GM23338 (cell line): ENCODE measurements around the gene LAMC2. TPM values are rescaled to one million over a fixed set of nuclear protein-coding genes. Genes with fewer than 3 reads are reported as not detected.
A peak's percentile ranks its signal among the peaks of the same experiment; 100 is the strongest.

Experiments used
- ATAC-seq: fragments of 200-7000 bp; cut with Tn5 transposase; 3 replicates; pipeline ENCODE4 v1.9.1; 2020
- DNase-seq: peaks from one replicate; pipeline ENCODE4 v3.0.0-alpha.2; 2015; ENCODE audit warnings: low spot score
- H2AFZ ChIP-seq: fragments of 200-600 bp; sonication (generic); 2 replicates; pipeline ENCODE4 v1.8.0; 2016; ENCODE audit warnings: antibody characterized with exemption, mild to moderate bottlenecking, moderate library complexity
- H3F3A ChIP-seq: fragments of 200-600 bp; sonication (generic); replicated peaks from 2 replicates; pipeline ENCODE4 v1.8.0; 2017; ENCODE audit warnings: antibody characterized with exemption, mixed run types, low read depth
- H3K27ac ChIP-seq: fragments of 200-600 bp; sonication (generic); 2 replicates; pipeline ENCODE4 v1.6.1; 2016; ENCODE audit warnings: low read depth
- H3K27me3 ChIP-seq: fragments of 200-600 bp; sonication (generic); 2 replicates; pipeline ENCODE4 v1.8.0; 2016; ENCODE audit warnings: mild to moderate bottlenecking, mixed run types, moderate library complexity; ENCODE audit not compliant: insufficient read depth
- H3K36me3 ChIP-seq: fragments of 200-600 bp; sonication (generic); 2 replicates; pipeline ENCODE4 v1.8.0; 2016; ENCODE audit warnings: mild to moderate bottlenecking; ENCODE audit not compliant: insufficient read depth
- H3K4me1 ChIP-seq: fragments of 200-600 bp; sonication (generic); 2 replicates; pipeline ENCODE4 v1.8.0; 2016; ENCODE audit warnings: mild to moderate bottlenecking, moderate library complexity; ENCODE audit not compliant: insufficient read depth
- H3K4me2 ChIP-seq: fragments of 200-600 bp; sonication (generic); 2 replicates; pipeline ENCODE4 v1.7.1; 2017; ENCODE audit warnings: mixed run types
- H3K4me3 ChIP-seq: fragments of 200-600 bp; sonication (generic); 2 replicates; pipeline ENCODE4 v1.6.1; 2016; ENCODE audit warnings: mixed run types
- H3K79me2 ChIP-seq: fragments of 200-600 bp; sonication (generic); replicated peaks from 2 replicates; pipeline ENCODE4 v1.8.0; 2017; ENCODE audit warnings: mild to moderate bottlenecking; ENCODE audit not compliant: insufficient read depth
- H3K9me2 ChIP-seq: fragments of 200-600 bp; sonication (generic); 2 replicates; pipeline ENCODE4 v1.8.0; 2017; ENCODE audit not compliant: insufficient read depth
- H4K20me1 ChIP-seq: fragments of 200-600 bp; sonication (generic); replicated peaks from 2 replicates; pipeline ENCODE4 v1.8.0; 2017; ENCODE audit warnings: mild to moderate bottlenecking; ENCODE audit not compliant: insufficient read depth
- H3K27ac Mint-ChIP-seq: 2 replicates; pipeline ENCODE4 v1.8.0; 2020; ENCODE audit warnings: inconsistent platforms, mild to moderate bottlenecking, moderate library complexity, mixed read lengths
- H3K27me3 Mint-ChIP-seq: 3 replicates; pipeline ENCODE4 v1.8.0; 2022; ENCODE audit warnings: low read depth, mild to moderate bottlenecking, moderate library complexity, mixed read lengths, inconsistent platforms; ENCODE audit not compliant: insufficient read depth, poor library complexity
- H3K36me3 Mint-ChIP-seq: 3 replicates; pipeline ENCODE4 v1.8.0; 2021; ENCODE audit warnings: low read depth, mild to moderate bottlenecking, inconsistent platforms, moderate library complexity, mixed read lengths
- H3K4me1 Mint-ChIP-seq: 3 replicates; pipeline ENCODE4 v1.8.0; 2020; ENCODE audit warnings: mild to moderate bottlenecking, inconsistent platforms, mixed read lengths
- H3K4me3 Mint-ChIP-seq: 3 replicates; pipeline ENCODE4 v1.8.0; 2021; ENCODE audit warnings: moderate library complexity, mild to moderate bottlenecking, inconsistent platforms, mixed read lengths
- H3K9me3 Mint-ChIP-seq: 3 replicates; pipeline ENCODE4 v1.8.0; 2020; ENCODE audit warnings: moderate library complexity, mild to moderate bottlenecking, inconsistent platforms, mixed read lengths
- CREB1 ChIP-seq: fragments of 250-450 bp; sonication (Bioruptor Pico); IDR thresholded peaks from 2 replicates; pipeline ENCODE4 v1.5.0; 2020; ENCODE audit warnings: low read depth, mild to moderate bottlenecking, moderate library complexity
- EZH2 ChIP-seq: fragments of 200-600 bp; sonication (generic); IDR thresholded peaks from one replicate; pipeline ENCODE4 v1.8.0; 2017; ENCODE audit warnings: antibody characterized with exemption, mild to moderate bottlenecking, low read depth; ENCODE audit not compliant: unreplicated experiment
- EZH2phosphoT487 ChIP-seq: fragments of 200-600 bp; sonication (generic); IDR thresholded peaks from one replicate; pipeline ENCODE4 v1.8.1; 2018; ENCODE audit warnings: antibody characterized with exemption; ENCODE audit not compliant: unreplicated experiment
- JUNB ChIP-seq: IDR thresholded peaks from one replicate; pipeline ENCODE4 v1.6.1; 2016; ENCODE audit warnings: antibody characterized with exemption; ENCODE audit not compliant: unreplicated experiment
- NANOG ChIP-seq: IDR thresholded peaks from 2 replicates; pipeline ENCODE4 v1.6.1; 2016; ENCODE audit warnings: antibody characterized with exemption, borderline replicate concordance
- ZNF114 ChIP-seq: fragments of 250-450 bp; sonication (Bioruptor Pico); IDR thresholded peaks from 2 replicates; pipeline ENCODE4 v1.5.0; 2020; ENCODE audit warnings: mild to moderate bottlenecking, moderate library complexity
- ZNF331 ChIP-seq: fragments of 250-450 bp; sonication (Bioruptor Pico); IDR thresholded peaks from 2 replicates; pipeline ENCODE4 v1.5.0; 2020; ENCODE audit warnings: low read depth, mild to moderate bottlenecking, moderate library complexity
- polyA plus RNA-seq: library from polyadenylated mRNA; unstranded; fragments of >200 nt; fragmentation: Nextera tagmentation; extraction: Ambion mirVana; gene quantifications from 2 replicates; pipeline ENCODE4 v1.2.1, GENCODE V29; 2016
- total RNA-seq: library from RNA; depleted of rRNA; stranded (reverse); fragments of >200 nt; shearing (Covaris generic); gene quantifications from 2 replicates; pipeline ENCODE4 v1.2.3, GENCODE V29; 2014
- TF ChIP-seq, protein P1 (sequence below), 2 experiments: fragments of 200-600 bp in 1 of 2; sonication (generic) in 1 of 2; conservative IDR thresholded peaks; 2 replicates each; pipeline versions ENCODE4 v1.5.1 to v1.6.1; 2016 to 2017; ENCODE audit warnings: antibody characterized with exemption in 2 of 2, low read depth in 2 of 2, mild to moderate bottlenecking in 2 of 2, moderate library complexity in 1 of 2
- TF ChIP-seq, protein P2 (sequence below): IDR thresholded peaks from one replicate; pipeline ENCODE4 v1.6.1; 2018; ENCODE audit warnings: antibody characterized with exemption; ENCODE audit not compliant: unreplicated experiment

The LAMC2 gene
- total and polyA plus RNA-seq, 2 experiments from 2014 or later = 4.3 to 19.5 TPM

DNA sequence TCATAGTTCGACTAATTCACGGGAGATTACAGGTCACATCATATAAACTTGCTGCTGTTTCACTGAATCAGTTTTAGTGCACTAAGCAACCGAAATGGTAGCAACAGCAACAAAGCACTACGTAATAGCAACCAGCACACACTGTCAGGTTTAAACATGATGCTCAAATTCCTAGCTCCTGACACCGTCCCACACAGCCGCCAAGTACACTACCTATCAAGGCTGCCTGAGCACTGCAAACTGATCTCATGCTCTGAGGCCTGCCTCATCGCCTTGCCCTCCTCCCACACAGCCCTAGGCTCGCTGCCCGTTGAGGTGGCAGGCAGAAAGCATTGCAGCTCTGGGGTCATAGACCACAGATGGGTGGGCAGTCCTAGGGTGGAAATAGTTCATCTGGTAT, 12.4 kb downstream of the LAMC2 start (continued):
- TF ChIP-seq, protein P1, sequence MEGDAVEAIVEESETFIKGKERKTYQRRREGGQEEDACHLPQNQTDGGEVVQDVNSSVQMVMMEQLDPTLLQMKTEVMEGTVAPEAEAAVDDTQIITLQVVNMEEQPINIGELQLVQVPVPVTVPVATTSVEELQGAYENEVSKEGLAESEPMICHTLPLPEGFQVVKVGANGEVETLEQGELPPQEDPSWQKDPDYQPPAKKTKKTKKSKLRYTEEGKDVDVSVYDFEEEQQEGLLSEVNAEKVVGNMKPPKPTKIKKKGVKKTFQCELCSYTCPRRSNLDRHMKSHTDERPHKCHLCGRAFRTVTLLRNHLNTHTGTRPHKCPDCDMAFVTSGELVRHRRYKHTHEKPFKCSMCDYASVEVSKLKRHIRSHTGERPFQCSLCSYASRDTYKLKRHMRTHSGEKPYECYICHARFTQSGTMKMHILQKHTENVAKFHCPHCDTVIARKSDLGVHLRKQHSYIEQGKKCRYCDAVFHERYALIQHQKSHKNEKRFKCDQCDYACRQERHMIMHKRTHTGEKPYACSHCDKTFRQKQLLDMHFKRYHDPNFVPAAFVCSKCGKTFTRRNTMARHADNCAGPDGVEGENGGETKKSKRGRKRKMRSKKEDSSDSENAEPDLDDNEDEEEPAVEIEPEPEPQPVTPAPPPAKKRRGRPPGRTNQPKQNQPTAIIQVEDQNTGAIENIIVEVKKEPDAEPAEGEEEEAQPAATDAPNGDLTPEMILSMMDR (conservative IDR thresholded peaks at IDR 0.05; ENCODE audit: low read depth in 2 of 2) = no peak
- TF ChIP-seq EZH2phosphoT487 = no peak
- TF ChIP-seq JUNB = no peak

DNA sequence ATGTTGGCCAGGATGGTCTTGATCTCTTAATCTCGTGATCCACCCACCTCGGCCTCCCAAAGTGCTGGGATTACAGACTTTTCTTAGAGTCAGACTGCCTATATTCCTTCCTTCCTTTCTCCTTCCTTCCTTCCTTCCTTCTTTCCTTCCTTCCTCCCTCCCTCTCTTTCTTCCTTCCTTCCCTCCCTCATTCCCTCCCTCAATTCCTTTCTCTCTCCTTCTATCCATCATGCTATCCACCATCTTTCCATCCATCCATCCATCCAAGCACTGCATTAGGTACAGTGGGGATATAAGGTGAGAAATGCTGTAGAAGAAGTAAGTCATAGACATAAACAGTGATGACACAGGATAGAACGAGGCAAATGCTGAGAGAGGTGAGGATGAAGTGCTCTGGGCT, 13.2 kb downstream of the LAMC2 start:
- no peak overlapping the region for H3K4me3 ChIP-seq
- Mint-ChIP-seq H3K27me3 (no peaks in the 10 kb centered on the region), H3K9me3 (no peaks in the 10 kb centered on the region), H3K27ac (peak overlapping the region; percentile 26; the same call in 1 of the 2 replicates), H3K4me3 (no peak overlapping the region), H3K36me3 (no peaks in the 10 kb centered on the region; the same call in 2 of the 3 replicates), H3K4me1 (peaks cover 22% of the 10 kb centered on the region)
- H2AFZ ChIP-seq = no peak overlapping the region
- H3F3A ChIP-seq = no peaks in the 10 kb centered on the region
- TF ChIP-seq EZH2 (no peak), NANOG (no peak), JUNB (no peak), ZNF114 (CRISPR knock-in tag) (no peak), CREB1 (CRISPR knock-in tag) (no peak)
- TF ChIP-seq, protein P2, sequence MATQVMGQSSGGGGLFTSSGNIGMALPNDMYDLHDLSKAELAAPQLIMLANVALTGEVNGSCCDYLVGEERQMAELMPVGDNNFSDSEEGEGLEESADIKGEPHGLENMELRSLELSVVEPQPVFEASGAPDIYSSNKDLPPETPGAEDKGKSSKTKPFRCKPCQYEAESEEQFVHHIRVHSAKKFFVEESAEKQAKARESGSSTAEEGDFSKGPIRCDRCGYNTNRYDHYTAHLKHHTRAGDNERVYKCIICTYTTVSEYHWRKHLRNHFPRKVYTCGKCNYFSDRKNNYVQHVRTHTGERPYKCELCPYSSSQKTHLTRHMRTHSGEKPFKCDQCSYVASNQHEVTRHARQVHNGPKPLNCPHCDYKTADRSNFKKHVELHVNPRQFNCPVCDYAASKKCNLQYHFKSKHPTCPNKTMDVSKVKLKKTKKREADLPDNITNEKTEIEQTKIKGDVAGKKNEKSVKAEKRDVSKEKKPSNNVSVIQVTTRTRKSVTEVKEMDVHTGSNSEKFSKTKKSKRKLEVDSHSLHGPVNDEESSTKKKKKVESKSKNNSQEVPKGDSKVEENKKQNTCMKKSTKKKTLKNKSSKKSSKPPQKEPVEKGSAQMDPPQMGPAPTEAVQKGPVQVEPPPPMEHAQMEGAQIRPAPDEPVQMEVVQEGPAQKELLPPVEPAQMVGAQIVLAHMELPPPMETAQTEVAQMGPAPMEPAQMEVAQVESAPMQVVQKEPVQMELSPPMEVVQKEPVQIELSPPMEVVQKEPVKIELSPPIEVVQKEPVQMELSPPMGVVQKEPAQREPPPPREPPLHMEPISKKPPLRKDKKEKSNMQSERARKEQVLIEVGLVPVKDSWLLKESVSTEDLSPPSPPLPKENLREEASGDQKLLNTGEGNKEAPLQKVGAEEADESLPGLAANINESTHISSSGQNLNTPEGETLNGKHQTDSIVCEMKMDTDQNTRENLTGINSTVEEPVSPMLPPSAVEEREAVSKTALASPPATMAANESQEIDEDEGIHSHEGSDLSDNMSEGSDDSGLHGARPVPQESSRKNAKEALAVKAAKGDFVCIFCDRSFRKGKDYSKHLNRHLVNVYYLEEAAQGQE = no peak
- H4K20me1 ChIP-seq = no peaks in the 10 kb centered on the region
- peaks cover 20% of the 10 kb centered on the region for H3K4me1 ChIP-seq
- H3K79me2 ChIP-seq = no peaks in the 10 kb centered on the region
- no peaks in the 10 kb centered on the region for H3K27me3 ChIP-seq
- no peaks in the 10 kb centered on the region; the same call in 1 of the 2 replicates for H3K9me2 ChIP-seq
- no peaks in the 10 kb centered on the region for H3K36me3 ChIP-seq
- DNase-seq = no peak
- no peak overlapping the region for H3K4me2 ChIP-seq
- no peak overlapping the region for H3K27ac ChIP-seq
- no peak for ATAC-seq

DNA sequence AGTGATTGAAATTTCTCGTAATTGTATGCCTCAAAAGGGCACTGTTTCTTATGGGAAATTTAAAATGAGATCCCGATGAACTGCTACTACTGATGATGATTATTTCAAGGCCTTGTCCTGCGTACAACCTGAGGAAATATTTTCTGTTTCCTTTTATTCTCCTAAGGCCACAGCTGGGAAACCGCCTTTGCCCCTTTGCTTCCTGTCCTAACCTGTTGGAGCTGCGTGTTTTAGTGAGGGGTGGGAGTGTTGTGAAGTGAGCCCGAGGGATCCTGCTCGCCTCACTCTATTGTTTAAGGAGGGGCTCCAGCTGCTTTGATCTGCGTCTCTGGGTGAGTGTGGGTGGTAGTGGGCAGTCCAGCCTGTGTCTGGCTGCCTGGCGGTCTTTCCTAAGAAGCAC, 14.4 kb downstream of the LAMC2 start:
- Mint-ChIP-seq H3K4me1 (peaks cover 11% of the 10 kb centered on the region), H3K4me3 (no peak overlapping the region), H3K9me3 (no peaks in the 10 kb centered on the region), H3K27me3 (no peaks in the 10 kb centered on the region), H3K36me3 (no peaks in the 10 kb centered on the region; the same call in 2 of the 3 replicates), H3K27ac (no peak overlapping the region)
- Histone ChIP-seq H3F3A (no peaks in the 10 kb centered on the region), H4K20me1 (no peaks in the 10 kb centered on the region), H3K36me3 (no peaks in the 10 kb centered on the region), H3K4me1 (peaks cover 13% of the 10 kb centered on the region), H3K79me2 (no peaks in the 10 kb centered on the region), H3K27ac (peak overlapping the region; percentile 50; the same call in 1 of the 2 replicates), H3K9me2 (no peaks in the 10 kb centered on the region; the same call in 1 of the 2 replicates), H3K4me3 (no peak overlapping the region), H2AFZ (0 out of 2 replicates have a peak overlapping the region, but pooled peaks have one; percentile 28), H3K4me2 (no peak overlapping the region), H3K27me3 (no peaks in the 10 kb centered on the region)
- DNase-seq (no peak), ATAC-seq (peak; percentile 49)
- TF ChIP-seq, protein P1 (conservative IDR thresholded peaks at IDR 0.05; ENCODE audit: low read depth in 2 of 2) = no peak
- TF ChIP-seq, protein P2 = no peak
- TF ChIP-seq JUNB (no peak), NANOG (no peak), ZNF331 (CRISPR knock-in tag) (no peak), EZH2 (no peak), CREB1 (CRISPR knock-in tag) (no peak), EZH2phosphoT487 (no peak), ZNF114 (CRISPR knock-in tag) (no peak)
